Activated CD8-positive, alpha-beta memory T cell treated with anti-CD3 and anti-CD28 coated beads for 4 hours (primary cell): Measurements from ENCODE around the gene MUC13.

Experiments
- DNase-seq, 2 donors: peaks; one replicate each; pipeline ENCODE4 v3.0.0-alpha.2; 2020; ENCODE audit warnings: low read depth in 2 of 2

MUC13 gene

GRCh38 chr3:124951511-124952281 is 17.1 kb upstream of the MUC13 start:
- no peak for DNase-seq

DNA sequence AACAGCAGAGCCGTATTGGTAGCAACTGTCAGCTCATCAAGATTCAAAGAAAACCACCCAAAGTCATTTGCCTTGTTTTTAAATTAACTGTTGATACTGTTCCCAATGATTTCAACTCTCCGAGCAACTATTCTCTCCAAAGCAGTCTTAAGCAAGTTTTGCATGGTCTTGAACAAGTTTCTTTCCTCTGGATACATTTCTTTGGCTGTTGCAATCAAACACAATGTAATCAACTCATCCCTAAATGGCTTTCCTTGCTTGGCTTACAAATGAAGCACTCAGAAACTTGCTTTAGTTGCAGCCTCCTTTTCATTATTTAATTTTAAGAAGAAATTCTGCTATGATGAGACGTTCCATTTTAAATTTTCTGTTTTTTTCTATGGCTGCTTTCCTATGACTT is 15.5 kb upstream of the MUC13 start:
- DNase-seq, result no peak

GRCh38 chr3:124942613-124943012 is 8.1 kb upstream of the MUC13 start:
- no peak for DNase-seq

DNA sequence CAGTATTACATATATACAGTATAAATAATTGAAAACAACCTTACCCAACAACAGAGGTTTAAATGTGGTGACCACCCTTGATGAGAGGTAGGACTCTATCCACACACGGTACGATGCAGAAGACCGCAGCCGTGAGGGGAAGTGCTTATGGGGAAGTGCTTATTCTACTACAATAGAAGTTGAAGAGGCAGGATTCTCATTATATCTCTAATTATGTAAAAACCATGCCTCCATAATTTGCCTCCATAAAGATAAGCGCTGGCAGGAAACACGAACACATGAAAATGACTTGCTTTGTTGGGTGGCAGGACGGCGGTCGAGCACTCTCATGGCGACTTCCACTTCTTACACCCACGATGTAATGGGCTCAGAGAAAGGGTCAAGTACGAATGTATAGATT is 7.2 kb upstream of the MUC13 start:
- DNase-seq, result no peak

DNA sequence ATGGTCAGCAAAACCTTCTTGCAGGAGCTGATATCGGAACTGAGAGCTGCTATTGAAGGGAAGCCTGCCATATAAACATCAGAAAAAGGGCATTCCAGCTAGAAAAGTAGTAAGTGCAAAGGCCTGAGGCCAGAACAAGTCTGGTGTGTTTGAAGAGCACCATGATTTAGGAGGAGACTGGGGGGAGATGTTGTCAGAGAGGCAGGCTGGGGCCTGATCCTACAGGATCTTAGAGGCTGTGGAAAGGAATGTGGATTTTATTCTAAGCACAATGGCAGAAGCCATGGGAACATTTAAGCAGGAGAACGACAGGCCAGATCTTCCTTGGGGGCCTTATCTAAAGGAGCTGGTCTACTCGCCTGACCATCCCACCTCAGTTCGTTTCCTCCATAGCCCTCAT is 5.1 kb upstream of the MUC13 start:
- DNase-seq, result no peak

GRCh38 chr3:124938896-124939295 is 4.3 kb upstream of the MUC13 start:
- no peak for DNase-seq

- no peak for DNase-seq
Measured at GRCh38 chr3:124937049-124937448, 2.5 kb upstream of the MUC13 start.

DNA sequence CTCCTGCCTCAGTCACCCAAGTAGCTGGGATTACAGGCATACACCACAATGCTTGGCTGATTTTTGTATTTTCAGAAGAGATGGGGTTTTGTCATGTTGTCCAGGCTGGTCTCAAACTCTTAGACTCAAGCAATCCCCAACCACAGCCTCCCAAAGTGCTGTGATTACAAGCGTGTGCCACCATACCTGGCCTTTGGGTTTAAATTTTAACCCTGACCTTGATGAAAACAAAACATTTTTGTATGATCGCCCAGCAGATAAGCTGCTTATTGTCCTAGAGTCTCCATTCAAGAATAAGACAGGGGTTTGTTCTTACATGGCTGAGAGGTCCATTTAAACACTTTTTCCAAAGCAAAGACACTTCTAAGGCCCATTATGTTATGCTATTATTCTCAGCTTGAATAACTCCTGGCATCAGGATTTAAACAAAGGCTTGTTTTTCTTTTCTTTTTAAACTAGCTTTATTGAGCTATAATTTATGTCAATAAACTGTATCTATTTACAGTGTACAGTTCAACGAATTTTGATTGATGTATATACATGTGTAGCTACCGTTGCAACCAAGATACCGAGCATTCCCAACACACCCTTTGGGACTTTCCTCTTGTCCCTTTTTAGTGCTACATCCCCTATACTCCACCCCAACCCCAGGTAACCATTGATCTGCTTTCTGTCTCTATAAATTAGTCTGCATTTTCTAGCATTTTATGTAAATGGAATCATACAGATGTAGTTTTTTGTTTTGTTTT is 1.4 kb upstream of the MUC13 start:
- no peak for DNase-seq

- no peak for DNase-seq
Measured at GRCh38 chr3:124935264-124935663, 713 bp upstream of the MUC13 start.

DNA sequence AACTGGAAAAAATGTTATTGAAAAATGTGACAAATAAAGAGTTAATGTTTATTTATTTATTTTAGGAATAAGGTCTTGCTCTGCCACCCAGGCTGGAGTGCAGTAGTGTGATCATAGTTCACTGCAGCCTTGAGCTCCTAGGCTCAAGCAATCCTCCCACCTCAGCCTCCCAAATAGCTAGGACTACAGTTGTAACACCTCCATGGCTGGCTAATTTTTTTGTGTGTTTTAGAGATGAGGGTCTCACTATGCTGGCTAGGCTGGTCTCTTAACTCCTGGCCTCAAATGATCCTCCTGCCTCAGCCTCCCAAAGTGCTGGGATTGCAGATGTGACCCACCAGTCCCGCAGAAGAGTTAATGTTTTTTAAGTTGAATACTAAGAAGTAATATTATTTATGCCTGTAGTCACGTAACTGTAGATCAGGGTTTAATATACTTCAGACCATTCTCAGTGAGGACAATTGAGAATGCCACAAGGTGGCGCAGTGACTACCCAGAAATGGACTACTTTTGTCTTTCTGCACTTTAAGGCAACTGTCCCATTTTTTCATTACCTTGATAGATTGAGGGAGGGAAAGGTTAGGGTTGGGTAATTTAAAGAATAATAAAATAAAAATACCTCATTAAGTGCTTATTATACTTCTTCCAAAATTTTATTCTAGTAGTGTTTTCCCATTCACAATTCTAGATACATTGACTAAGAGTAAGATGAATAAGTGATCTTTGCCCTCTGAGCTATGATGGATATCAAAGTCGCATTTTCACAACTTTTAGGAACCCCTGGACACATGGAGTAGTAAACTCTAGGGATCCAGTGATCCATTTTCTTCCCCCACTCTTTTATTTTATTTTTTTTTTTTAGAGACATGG is 6.0 kb downstream of the MUC13 start:
- peak; percentile 7 to 35 for DNase-seq

DNA sequence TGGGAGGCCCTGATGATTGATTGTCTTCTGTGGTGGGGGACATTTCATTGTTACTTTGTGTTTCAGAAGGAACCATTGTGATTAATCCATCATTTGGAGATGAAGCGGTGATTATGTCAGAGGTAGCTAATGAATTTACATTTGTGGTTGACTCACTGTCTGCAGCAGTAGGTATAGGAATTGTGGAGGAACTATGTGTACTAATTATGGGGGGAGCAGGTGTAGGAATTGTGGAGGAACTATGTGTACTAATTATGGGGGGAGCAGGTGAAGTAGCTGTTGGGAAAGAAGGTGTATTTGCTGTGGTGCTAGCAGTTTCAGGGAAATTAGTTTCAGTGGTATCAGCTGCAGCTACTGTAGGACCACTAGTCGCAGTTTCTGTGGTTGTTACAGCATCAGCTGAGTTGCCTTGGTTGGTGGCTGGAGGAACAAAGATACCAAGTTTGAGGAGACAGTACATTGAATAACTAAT is 6.9 kb downstream of the MUC13 start:
- DNase-seq, result no peak

DNA sequence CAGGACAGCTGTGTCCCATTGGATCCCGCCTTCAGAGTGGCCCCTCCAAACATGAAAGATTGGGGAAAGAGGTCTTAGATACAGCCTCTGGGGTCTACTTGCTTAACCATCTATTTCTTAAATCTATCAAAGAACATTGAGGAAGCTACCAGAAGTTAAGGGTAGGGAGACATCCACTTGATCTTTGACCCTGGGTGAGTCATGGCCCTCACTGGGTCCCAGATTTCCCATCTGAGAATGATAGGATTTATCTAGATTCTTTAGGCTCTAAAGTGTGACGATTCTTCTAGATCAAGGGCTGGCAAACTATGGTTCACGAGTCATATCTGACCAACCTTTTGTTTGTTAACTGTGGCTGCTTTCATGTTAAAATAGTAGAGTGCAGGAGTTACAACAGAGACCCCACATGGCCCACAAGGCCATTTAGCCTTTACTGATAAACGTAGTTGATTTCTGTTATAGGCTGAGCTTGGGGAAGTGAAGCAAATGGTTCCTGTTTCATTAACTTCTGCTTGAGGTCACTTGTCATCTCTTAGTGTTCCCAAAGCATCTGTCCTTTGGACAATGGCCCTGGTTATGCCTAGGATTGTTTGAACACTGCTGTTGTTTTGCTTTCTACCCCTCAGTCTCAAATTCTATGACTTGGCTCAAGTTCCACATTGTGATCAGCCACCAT is 8.0 kb downstream of the MUC13 start:
- DNase-seq, result no peak

GRCh38 chr3:124924741-124925140 is 9.8 kb downstream of the MUC13 start:
- DNase-seq, result no peak

- DNase-seq, result no peak
Measured at GRCh38 chr3:124923833-124924232, 10.7 kb downstream of the MUC13 start.

- DNase-seq, result no peak
Measured at GRCh38 chr3:124920718-124921117, 13.8 kb downstream of the MUC13 start.

- DNase-seq, result no peak
Measured at GRCh38 chr3:124919756-124920155, 14.8 kb downstream of the MUC13 start.

GRCh38 chr3:124918524-124918923 is 16.0 kb downstream of the MUC13 start:
- no peak for DNase-seq

GRCh38 chr3:124916837-124917409 is 17.6 kb downstream of the MUC13 start:
- no peak for DNase-seq

DNA sequence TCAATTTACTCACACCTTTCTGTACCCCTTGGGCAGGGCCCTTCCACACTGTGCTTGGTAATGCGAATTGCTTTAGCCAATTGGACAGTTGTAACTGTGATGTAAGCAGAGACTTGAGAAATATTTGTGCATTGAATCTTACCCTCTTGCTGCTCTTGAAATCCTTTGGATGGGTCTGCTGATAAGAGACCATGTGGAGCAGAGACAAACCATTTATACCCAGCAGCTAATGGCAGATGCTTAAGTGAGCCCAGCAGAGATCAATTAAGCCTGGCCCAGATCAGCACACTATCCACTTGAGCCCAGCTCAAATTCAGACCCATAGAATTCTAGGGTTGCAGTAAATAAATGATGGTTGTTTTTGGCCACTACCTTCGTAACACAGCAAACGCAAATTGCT is 19.3 kb downstream of the MUC13 start:
- no peak for DNase-seq

DNA sequence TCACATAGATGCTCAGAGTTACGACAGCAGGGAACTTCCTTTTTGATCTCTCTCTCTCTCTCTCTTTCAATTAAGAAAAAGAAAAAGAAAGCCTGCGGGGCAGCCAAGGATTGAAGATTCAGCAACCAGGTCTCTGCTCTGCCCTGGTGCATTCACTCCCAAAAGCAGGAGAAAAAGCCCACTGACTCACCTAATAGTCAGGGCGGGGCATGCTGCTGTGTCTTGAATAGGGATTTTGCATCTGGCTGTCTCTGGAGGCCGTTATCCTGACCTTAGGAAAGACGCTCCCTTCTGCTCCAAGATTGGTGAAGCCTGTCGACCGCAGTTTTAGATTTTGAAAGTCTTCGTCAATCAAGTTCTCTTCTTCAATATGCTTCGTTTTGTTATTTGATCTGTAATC is 26.6 kb downstream of the MUC13 start:
- DNase-seq, result no peak

GRCh38 chr3:124904835-124905492 is 29.6 kb downstream of the MUC13 start:
- DNase-seq, result no peak
